ENCODE data around the gene TAF1B. TPM values are rescaled to one million over a fixed set of nuclear protein-coding genes. Genes with fewer than 3 reads are reported as not detected.

Gene TAF1B
- total RNA-seq, 1 donor from 2014 or later: 28.2 TPM

DNA sequence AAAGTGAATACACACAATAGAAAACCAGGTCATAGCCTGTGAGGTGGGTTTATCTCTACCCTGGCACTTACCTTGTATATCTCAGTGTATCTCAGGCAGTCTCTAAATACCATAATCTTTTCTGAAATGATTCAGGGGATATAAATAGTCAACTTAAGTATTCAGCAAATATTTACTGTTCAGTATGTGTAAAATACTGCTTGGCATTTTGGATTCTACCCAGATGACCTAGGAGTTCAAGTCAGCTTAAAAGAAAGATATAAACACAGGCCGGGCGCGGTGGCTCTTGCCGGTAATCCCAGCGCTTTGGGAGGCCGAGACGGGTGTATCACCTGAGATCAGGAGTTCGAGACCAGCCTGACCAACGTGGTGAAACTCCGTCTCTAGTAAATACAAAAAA lies 132.1 kb downstream of the TAF1B start:
- peaks cover 51% of the 10 kb centered on the region for H3K4me1 Mint-ChIP-seq
- no peaks in the 10 kb centered on the region for H3K9me3 Mint-ChIP-seq
- H3K36me3 Mint-ChIP-seq: peaks cover 17% of the 10 kb centered on the region
- no peak overlapping the region for H3K4me3 Mint-ChIP-seq
- TF ChIP-seq, protein P1, sequence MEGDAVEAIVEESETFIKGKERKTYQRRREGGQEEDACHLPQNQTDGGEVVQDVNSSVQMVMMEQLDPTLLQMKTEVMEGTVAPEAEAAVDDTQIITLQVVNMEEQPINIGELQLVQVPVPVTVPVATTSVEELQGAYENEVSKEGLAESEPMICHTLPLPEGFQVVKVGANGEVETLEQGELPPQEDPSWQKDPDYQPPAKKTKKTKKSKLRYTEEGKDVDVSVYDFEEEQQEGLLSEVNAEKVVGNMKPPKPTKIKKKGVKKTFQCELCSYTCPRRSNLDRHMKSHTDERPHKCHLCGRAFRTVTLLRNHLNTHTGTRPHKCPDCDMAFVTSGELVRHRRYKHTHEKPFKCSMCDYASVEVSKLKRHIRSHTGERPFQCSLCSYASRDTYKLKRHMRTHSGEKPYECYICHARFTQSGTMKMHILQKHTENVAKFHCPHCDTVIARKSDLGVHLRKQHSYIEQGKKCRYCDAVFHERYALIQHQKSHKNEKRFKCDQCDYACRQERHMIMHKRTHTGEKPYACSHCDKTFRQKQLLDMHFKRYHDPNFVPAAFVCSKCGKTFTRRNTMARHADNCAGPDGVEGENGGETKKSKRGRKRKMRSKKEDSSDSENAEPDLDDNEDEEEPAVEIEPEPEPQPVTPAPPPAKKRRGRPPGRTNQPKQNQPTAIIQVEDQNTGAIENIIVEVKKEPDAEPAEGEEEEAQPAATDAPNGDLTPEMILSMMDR (IDR thresholded peaks at IDR 0.05; ENCODE audit: unreplicated experiment): no peak
- DNase-seq (ENCODE audit: low spot score in 2 of 2, unreplicated experiment in 2 of 2): no peak
- H3K27me3 Mint-ChIP-seq (ENCODE audit: low read depth): no peaks in the 10 kb centered on the region
- H3K27ac Mint-ChIP-seq: no peak overlapping the region

DNA sequence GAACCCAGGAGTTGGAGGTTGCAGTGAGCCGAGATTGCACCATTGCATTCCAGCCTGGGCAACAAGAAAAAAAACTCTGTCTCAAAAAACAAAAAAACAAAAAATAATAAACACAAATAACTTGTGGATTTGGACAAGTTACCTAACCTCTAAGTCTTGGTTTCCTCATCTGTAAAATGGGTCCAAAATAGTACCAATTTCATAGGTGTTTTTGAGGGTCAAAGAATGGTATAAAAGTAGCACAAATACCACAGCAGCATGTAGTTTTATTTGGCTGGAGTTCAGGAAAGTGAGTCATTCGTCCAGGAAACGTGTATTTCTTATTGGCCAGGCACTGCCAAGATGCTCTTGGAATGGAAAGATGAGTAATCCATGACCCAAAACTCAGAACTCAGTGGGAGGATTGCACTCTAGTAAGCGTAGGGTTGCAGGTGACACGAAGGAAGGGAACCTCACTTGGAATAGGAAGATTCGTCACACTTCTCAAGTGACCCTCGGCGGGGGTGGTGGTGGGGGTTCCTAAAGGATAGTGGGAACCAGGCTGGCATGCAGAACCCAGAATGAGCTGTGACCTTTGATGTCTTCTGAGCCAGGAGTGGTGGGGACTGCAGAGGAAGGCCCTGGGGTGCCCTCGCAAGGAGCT lies 132.7 kb downstream of the TAF1B start:
- Mint-ChIP-seq H3K27me3 (ENCODE audit: low read depth) (no peaks in the 10 kb centered on the region), H3K36me3 (peaks cover 17% of the 10 kb centered on the region), H3K4me3 (no peak overlapping the region), H3K27ac (peak overlapping the region; percentile 34), H3K4me1 (peaks cover 51% of the 10 kb centered on the region), H3K9me3 (no peaks in the 10 kb centered on the region)
- DNase-seq (ENCODE audit: low spot score in 2 of 2, unreplicated experiment in 2 of 2): no peak
- TF ChIP-seq, protein P1 (IDR thresholded peaks at IDR 0.05; ENCODE audit: unreplicated experiment): no peak

DNA sequence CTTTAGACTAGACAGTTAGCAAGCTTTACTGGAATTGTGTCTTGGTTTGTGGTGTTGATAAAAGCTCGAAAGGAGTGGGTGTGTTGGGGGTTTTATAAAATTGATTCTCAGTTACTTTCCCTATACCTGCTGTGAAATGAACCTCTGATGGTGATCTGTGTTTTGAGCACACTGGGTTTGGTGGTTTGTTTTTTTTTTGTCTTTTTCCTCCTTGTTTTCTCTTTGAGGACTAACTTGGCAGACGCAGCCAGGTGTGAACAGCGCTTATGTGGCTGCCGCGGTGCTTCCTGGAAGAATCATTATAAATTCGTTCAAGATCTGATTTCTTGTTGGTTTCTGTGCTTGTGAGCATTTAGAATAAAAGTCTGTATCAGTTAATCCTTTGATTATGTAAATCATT lies 136.7 kb downstream of the TAF1B start:
- Mint-ChIP-seq H3K4me3 (no peak overlapping the region), H3K27ac (peak overlapping the region; percentile 92), H3K27me3 (ENCODE audit: low read depth) (no peaks in the 10 kb centered on the region), H3K4me1 (peaks cover 22% of the 10 kb centered on the region), H3K9me3 (no peaks in the 10 kb centered on the region), H3K36me3 (peaks cover 13% of the 10 kb centered on the region)
- no peak for DNase-seq (ENCODE audit: low spot score in 2 of 2, unreplicated experiment in 2 of 2)
- TF ChIP-seq, protein P1 (IDR thresholded peaks at IDR 0.05; ENCODE audit: unreplicated experiment): no peak

DNA sequence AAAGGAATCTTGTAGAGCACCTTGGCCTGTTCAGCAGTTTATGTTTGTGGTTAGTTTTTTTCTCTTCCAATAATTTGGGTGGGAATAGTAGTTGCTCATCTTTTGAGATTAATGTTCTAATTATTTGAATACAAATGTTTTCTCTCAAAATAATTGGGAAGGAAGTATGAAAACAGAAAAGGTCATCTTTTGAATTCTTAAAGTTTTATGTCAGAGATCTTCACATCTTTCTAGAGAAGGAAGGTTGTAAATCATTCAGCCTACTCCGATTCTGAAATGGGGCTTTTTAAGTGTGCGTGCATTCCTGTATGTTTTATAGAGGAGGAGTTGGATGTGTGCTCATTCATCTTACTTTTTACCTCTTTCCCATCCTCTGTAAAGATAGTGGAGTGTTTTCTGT lies 137.2 kb downstream of the TAF1B start:
- H3K27me3 Mint-ChIP-seq (ENCODE audit: low read depth): no peaks in the 10 kb centered on the region
- DNase-seq (ENCODE audit: low spot score in 2 of 2, unreplicated experiment in 2 of 2): no peak
- H3K9me3 Mint-ChIP-seq: no peaks in the 10 kb centered on the region
- TF ChIP-seq, protein P1 (IDR thresholded peaks at IDR 0.05; ENCODE audit: unreplicated experiment): no peak
- H3K4me3 Mint-ChIP-seq: no peak overlapping the region
- H3K36me3 Mint-ChIP-seq: peaks cover 13% of the 10 kb centered on the region
- peaks cover 18% of the 10 kb centered on the region for H3K4me1 Mint-ChIP-seq
- peak overlapping the region; percentile 51 for H3K27ac Mint-ChIP-seq

DNA sequence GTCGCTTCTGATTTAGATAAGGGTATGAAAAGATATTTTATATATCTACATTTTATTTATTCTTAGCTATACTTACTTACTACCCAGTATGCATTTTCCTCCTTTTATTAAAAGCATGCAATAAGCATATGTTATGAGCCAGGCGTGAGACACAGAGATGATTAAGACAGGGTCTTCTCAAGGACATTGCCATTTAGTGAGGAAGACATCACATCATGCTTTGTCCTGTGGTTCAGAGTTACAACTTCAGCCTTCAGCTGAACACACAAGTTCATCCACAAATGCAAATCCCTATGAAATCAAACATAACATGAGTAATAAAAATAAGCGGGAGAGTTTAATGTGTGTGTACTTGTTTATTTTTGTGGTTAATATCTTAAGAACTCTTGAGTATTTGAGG lies 138.4 kb downstream of the TAF1B start:
- no peaks in the 10 kb centered on the region for H3K9me3 Mint-ChIP-seq
- no peak overlapping the region for H3K27ac Mint-ChIP-seq
- H3K27me3 Mint-ChIP-seq (ENCODE audit: low read depth): no peaks in the 10 kb centered on the region
- no peak overlapping the region for H3K4me3 Mint-ChIP-seq
- TF ChIP-seq, protein P1 (IDR thresholded peaks at IDR 0.05; ENCODE audit: unreplicated experiment): no peak
- H3K4me1 Mint-ChIP-seq: peaks cover 18% of the 10 kb centered on the region
- DNase-seq (ENCODE audit: low spot score in 2 of 2, unreplicated experiment in 2 of 2): no peak
- peaks cover 9% of the 10 kb centered on the region for H3K36me3 Mint-ChIP-seq

Data from mesothelial cell of epicardium (in vitro differentiated cells).